HG02588 (cell line): ENCODE results near the gene PKNOX1.
"Not testable (repeated sequence)": the region's sequence is repeated elsewhere in the genome, so short reads cannot be mapped to it uniquely, and the experiment has no call there.

Experiments used
- ATAC-seq: cut with Tn5 transposase; IDR thresholded peaks from one replicate; pipeline ENCODE4 v1.9.1; 2021; ENCODE audit warnings: mild to moderate bottlenecking, moderate library complexity; ENCODE audit not compliant: unreplicated experiment

PKNOX1 gene

DNA sequence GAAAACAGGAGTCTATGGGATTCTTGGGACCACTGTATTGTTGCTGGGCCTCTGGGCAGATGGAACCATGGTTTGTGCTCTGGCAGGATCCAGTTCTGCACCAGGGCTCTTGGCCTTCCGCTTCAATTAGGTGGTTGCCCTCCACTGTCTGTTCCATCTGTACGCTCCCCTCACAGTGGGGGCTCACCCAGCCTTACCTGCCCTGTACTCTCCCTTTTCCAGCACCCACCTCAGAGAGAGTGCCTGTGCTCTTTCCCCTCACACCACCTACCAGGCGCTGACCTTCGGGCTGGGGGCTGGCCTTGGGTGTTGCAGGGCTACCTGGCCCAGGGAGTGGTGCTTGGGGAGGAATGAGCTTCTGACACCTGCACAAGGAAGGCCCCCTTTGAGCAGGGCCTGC is 7.5 kb downstream of the PKNOX1 start:
- ATAC-seq, result no peak

DNA sequence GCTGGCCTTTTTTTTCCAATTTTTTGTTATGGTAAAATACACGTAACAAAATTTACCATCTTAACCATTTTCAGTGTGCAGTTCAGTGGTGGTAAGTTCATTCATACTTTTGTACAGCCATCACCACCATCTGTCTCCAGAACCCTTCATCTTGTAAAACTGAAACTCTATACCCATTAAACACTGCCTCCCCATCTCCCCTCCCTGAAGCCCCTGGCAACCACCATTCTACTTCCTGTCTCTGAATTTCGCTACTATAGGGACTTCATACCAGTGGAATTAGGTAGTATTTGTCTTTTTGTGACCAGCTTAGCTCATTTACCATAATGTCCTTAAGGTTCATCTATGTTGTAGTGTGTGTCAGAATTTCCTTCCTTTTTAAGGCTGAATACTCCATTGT is 8.7 kb downstream of the PKNOX1 start:
- ATAC-seq, result no peak

DNA sequence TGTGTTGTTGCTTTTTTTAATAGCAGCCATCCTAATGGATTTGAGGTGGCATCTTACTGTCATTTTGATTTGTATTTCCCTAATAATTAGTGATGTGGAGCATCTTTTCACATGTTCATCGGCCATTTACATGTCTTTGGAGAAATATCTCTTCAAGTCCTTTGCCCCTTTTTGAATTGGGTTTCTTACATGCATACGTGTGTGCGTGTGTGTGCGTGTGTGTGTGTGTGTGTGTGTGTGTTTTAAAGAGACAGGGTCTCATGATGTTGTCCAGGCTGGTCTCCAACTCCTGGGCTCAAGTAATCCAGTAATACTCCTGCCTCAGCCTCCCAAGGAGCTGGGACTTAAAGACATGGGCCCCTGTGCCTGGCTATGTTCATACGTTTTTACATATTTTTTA is 9.5 kb downstream of the PKNOX1 start:
- ATAC-seq, result no peak

DNA sequence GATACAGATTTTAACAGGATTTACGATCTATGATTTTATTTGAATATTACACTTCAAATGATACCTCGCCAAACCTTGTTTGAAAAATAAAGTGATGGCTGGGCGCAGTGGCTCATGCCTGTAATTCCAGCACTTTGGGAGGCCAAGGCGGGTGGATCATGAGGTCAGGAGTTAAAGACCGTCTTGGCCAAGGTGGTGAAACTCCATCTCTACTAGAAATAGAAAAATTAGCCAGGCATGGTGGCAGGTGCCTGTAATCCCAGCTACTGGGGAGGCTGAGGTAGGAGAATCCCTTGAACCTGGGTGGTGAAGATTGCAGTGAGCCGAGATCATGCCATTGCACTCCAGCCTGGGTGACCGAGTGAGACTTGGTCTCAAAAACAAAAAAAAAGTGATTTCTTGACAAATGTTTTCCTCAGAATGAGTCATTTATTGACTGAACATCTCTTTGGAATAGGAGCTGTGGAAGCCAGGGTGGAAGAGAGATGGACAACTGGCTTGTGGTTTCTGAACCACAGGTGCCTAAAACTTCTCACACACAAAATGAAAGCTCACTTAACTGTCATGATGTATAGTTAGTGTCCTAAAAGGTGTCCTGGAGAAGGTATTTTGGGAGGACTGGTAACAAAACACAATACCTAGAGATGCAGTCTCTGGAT is 11.9 kb downstream of the PKNOX1 start:
- ATAC-seq, result no peak

DNA sequence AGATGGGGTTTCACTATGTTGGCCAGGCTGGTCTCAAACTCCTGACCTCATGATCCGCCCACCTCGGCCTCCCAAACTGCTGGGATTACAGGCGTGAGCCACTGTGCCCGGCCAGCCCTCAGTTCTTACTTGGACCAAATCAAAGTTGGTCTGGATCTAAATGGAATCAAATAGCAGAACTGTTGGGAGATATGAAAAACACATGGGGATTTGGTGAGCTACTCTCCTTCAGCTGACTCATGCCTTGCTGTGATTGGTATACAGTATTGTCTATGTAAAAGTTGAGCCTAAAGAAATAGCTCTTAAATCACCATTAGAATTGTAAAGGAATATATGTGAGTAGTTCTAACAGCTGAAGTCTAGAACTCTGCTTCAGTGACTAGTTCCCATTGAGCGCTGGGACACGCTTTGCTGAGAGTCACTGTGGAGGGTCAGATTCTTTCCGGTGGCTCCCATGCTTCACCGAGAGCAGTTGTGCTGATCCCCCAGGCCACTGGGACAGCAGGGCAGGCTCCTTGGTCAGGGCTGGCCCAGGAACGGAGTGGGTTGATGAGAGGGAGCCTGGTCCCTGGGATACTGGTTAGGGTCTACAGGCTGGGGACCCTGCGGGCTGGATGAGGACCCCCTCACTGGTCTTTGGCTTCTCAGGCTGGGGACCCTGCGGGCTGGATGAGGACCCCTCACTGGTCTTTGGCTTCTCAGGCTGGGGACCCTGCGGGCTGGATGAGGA is 14.0 kb downstream of the PKNOX1 start:
- ATAC-seq, result no peak

DNA sequence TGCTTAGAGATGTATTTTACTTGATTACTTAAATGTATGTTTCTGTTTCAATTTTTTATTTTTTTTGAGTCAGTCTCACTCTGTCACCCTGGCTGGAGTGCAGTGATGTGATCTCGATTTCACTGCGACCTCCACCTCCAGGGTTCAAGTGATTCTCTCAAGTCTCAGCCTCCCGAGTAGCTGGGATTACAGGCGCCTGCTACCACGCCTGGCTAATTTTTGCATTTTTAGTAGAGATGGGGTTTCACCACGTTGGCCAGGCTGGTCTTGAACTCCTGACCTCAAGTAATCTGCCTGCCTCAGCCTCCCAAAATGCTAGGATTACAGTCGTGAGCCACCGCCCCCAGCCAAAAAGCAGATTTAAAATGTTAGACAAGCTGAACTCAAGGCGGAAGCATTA is 15.0 kb downstream of the PKNOX1 start:
- not testable (repeated sequence) for ATAC-seq

DNA sequence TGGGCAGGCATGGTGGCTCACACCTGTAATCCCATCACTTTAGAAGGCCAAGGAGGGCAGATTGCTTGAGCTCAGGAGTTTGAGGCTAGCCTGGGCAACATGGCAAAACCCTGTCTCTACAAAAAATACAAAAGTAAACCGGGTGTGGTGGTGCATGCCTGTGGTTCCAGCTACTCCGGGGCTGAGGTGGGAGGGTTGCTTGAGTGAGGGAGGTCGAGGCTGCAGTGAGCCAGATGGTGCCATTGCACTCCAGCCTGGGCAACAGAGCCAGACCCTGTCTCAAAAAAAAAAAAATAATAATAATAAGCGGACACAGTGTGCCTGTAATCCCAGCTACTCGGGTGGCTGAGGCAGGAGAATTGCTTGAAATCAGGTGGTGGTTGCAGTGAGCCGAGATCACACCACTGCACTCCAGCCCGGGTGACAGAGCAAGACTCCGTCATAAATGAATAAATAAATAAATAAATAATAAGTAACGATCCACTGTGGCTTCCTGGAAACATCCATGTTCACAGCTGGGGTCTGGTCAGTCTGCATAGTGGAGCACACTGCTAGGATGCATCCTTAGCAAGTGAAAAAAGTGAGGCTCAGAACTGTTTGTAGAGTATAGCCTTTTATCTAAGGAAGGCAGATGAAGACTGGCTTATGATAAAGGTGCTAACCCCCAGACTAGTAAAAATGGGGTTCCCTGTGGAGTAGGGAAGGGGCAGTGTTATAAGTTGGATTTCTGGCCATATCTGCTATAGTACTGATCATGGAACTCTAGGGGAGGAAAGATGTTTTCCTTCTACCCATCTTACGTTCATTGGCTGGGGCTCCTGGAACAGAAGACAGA is 15.7 kb downstream of the PKNOX1 start:
- ATAC-seq, result no peak

DNA sequence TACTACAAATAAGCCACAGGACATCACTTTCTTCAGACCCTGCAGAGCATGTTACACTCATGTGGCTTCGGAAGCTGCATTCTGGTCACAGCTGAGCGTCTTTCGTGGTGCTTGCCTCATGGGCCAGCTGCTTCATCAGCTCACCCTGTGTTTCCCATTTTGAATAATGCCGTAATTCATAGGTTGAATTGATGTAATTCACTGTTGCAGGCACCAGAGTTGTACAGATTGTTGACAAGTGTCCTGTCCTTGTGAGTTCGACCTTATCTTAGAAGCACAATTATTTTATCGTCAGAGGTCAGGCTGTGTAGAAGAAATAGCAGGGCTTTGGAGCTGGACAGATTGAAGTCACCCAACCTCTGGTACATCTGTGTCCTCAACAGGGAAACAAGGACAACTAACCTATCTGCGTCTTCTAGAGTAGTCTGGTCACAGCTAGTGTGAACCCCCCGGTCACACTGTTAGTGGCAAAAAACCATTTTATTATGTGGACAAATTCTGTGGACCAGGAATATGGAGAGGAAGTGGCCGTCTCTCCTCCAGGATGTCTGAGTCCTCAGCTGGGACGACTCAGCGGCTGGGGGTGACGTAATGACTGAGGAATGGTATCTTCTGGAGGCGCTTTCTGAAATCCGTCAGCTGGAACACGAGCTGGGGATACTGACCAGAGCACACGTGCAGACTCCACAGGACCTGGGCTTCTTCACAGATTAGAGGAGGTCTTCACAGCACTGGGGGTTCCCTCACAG is 17.8 kb downstream of the PKNOX1 start:
- ATAC-seq, result no peak

DNA sequence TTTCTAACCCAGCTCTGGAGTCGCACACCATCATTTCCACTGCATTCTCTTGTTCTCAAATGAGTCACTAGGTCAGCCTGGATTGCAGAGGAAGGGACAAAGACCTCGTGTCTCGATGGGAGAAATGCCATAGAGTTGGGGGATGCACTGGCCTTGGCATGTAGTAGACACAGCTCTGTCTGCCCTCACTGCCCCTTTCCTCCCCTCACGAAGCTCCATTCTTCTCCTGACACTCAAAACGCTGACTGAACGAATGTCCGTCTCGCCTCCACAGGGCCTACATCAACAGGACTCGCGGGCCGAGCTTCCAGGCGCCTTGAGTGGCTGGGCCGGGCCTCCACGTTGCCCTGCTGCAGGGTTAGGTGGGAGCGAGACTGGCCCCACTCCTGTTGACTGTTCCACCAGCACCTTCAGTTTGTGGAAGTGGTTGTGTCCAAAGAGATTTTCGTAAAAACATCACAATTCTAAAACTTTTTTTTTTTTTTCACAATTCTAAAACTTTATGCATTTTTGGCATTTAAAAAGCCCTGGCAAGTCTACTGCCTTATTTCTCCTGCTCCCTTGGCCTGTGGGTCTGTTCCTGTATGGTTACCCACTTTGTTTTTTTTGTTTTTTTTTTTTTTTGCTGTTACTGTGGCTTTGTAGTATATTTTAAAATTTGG is 18.8 kb downstream of the PKNOX1 start:
- no peak for ATAC-seq

DNA sequence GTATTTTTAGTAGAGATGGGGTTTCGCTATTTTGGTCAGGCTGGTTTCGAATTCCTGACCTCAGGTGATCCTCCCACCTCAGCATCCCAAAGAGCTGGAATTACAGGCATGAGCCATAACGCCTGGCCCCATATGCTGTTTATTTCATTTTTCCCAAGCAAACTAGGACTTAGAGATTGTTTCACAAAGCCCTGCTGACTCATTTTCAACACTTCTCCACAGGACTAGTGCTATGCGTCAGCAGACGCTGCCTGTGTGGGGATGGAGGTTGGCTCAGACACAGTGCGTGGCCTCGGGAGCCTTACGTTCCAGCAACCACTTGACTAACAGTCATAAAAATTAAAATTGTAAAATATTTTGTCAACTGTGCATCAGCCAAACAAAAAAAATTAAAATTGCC is 22.7 kb downstream of the PKNOX1 start:
- no peak for ATAC-seq

DNA sequence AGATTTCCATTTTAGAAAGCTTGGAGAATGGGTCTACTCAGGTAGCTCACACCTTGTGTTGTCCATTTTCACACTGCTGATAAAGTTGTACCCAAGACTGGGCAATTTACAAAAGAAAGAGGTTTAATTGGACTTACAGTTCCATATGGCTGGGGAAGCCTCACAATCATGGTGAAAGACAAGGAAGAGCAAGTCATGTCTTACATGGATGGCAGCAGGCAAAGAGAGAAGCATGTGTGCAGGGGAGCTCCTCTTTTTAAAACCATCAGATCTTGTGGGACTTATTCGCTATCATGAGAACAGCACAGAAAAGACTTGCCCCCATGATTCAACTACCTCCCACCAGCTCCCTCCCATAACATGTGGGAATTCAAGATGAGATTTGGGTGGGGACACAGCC is 23.6 kb downstream of the PKNOX1 start:
- not testable (repeated sequence) for ATAC-seq

DNA sequence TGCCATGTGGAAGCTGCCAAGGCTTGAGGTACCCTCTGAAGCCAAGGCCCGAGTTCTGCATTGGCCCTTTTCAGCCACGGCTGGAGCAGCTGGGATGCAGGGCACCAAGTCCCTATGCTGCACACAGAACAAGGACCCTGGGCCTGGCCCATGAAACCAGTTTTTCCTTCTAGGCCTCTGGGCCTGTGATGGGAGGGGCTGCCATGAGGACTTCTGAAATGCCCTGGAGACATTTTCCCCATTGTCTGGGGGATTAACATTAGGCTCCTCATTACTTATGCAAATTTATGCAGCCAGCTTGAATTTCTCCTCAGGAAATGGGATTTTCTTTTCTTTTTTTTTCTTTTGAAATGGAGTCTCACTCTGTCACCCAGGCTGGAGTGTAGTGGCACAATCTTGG is 24.8 kb downstream of the PKNOX1 start:
- not testable (repeated sequence) for ATAC-seq

DNA sequence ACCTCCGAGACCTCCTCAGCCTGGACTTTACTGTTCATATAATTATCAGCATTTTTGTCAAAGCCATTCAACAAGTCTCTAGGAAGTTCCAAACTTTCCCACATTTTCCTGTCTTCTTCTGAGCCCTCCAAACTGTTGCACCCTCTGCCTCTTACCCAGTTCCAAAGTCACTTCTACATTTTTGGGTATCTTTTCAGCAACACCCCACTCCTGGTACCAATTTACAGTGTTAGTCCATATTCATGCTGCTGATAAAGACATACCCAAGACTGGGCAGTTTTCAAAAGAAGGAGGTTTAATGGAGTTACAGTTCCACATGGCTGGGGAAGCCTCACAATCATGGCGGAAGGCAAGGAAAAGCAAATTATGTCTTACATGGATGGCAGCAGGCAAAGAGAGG is 25.7 kb downstream of the PKNOX1 start:
- not testable (repeated sequence) for ATAC-seq

DNA sequence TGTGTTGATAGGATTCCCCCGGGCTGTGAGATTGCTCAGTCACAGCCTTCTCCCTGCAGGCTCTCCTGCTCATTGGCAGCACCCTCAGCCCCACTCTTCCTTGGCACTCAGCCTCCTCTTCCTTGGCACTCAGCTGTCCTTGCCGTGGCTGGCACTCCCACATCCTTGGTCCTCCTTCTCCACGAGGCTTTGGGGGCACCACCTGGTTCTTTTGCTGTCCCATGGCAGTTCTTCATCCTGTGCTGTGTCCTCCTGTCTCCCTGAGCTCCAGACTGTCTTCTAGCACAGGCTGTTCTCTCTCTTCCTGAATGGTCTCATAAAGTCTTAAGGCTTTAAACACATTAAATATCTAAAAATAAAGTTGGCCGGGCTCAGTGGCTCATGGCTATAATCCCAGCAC is 27.0 kb downstream of the PKNOX1 start:
- ATAC-seq, result no peak

DNA sequence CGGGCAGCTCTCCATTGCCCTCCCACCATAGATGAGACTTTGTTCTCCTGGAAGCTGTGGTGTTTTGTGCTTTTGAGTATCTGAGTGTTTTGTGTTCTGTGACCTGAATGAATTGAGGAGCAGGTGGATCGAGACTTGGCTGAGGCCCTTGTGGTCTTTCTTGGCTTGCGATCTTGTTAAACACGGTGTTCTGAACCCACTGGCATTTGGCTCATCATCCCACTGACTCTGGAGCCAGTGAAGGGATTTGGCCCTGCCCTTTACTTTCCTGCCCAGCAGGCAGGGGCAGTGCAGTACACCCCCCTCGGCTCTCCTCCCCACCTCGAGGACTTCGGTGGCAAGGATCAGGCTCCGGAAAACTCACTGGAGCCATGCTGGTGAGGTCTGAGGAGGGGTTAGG is 30.6 kb downstream of the PKNOX1 start:
- ATAC-seq, result no peak

DNA sequence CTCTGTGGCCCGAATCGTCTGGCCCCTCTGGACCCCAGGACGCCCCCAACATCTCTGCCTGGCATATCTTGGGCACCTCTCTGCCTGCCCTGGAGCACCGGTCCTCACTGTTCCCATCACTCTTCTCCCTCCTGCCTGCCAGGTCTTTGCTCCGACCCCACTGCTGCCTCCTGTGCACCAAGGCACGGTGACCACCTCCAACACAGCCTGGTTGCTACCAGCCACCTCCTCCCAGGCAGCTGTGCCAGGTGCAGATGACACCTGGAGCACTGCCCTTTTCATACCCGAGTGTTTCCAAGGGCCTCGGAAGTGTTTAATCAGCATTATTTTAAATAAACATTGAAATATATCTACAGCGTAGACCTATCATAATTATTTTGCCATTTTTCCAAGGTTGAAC is 31.3 kb downstream of the PKNOX1 start:
- ATAC-seq, result no peak

DNA sequence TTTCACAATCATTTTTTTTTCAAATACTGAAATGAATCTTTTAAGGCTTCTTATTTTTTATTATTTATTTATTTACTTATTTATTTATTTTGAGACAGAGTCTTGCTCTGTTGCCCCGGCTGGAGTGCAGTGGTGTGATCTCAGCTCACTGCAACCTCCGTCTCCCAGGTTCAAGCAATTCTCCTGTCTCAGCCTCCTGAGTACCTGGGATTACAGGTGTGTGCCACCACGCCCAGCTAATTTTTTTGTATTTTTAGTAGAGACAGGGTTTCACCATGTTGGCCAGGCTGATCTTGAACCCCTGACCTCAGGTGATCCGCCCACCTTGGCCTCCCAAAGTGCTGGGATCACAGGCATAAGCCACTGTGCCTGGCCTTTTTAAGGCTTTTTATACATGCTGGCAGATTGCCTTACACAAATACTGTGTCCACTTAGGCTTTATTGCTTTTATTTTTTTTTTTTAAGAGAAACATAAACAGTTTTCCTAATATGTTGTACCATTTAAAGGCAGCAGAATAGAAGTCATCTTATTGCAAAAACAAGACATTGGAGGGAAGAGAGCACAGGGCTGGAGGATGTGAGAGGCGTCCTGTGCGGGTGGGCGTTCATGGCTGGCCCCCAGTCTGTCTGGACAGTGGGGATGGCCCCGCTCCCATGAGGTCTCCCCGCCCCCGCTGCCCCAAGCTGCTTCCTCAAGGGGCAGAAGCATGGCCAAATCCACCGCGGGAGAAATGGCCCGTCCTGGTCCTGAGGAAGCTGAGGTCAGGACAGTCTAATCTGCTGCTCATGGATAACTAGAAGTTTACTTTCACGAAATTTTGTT is 31.9 kb downstream of the PKNOX1 start:
- not testable (repeated sequence) for ATAC-seq

DNA sequence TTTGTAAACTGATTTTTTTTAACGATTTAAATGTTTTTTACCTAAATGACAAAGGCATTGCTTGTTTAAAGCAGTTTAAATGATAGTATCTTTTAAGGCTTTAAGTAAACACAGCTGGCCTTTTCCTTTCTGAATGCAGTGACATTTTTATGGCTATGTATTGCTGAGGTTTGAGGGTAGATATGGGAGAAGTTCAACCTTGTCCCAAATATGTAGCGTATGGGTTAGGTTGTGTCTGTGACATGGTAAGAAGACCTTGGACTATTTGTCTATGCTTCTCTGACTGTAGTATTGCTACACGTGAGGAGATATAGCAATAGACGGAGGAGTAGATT is 32.5 kb downstream of the PKNOX1 start:
- no peak for ATAC-seq

DNA sequence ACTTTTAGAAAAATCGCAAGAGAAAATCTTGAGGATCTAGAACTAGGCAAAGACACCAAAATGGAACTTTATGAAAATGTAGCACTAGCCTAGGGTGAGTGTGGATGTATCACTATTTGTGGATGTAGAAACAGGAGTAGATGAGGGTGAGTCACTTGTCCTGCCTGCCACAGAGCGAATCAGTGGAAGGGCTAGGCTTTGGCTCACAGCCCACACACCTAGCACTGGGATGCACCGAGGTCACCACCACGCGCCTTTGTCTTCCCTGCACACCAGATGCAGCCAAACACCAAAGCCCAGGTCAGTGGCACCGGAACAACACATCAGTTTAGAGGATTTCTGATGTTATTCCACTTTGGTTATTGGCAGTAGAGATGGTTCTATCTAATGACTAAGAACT is 38.2 kb downstream of the PKNOX1 start:
- ATAC-seq, result no peak
